IPS-20b (cell line): ENCODE results near the gene OR6C75.
"Not testable (repeated sequence)": the region's sequence is repeated elsewhere in the genome, so short reads cannot be mapped to it uniquely, and the experiment has no call there.

Source experiments
- H3K27ac ChIP-seq: one replicate; pipeline ENCODE4 v1.5.1; 2013; ENCODE audit warnings: low read length
- H3K27me3 ChIP-seq: 2 replicates; pipeline ENCODE4 v1.6.1; 2013; ENCODE audit warnings: mild to moderate bottlenecking, low read length, inconsistent platforms; ENCODE audit not compliant: insufficient read depth
- H3K36me3 ChIP-seq: 2 replicates; pipeline ENCODE4 v1.6.1; 2013; ENCODE audit warnings: low read depth, mild to moderate bottlenecking, inconsistent platforms, low read length, moderate library complexity; ENCODE audit not compliant: insufficient read depth
- H3K4me1 ChIP-seq: 2 replicates; pipeline ENCODE4 v1.6.1; 2013; ENCODE audit warnings: mild to moderate bottlenecking, control low read depth, inconsistent platforms, low read length, moderate library complexity; ENCODE audit not compliant: insufficient read depth
- H3K4me3 ChIP-seq: 2 replicates; pipeline ENCODE4 v1.5.1; 2013; ENCODE audit warnings: mild to moderate bottlenecking, low read length, inconsistent platforms
- H3K9ac ChIP-seq: 2 replicates; pipeline ENCODE4 v1.6.1; 2013; ENCODE audit warnings: low read depth, mild to moderate bottlenecking, inconsistent platforms, low read length, moderate library complexity
- H3K9me3 ChIP-seq: 2 replicates; pipeline ENCODE4 v1.6.1; 2013; ENCODE audit warnings: mild to moderate bottlenecking, low read depth, low read length, inconsistent platforms; ENCODE audit not compliant: insufficient read depth

OR6C75 gene

GRCh38 chr12:55400229-55400628, 37.5 kb downstream of the OR6C75 start, which contains the start of gene OR6C65:
TSS of gene OR6C65 (plus strand) at chr12:55400529. CDS start at chr12:55400529, 0 bp downstream.
- no peak within 1 kb of the TSS for H3K27ac ChIP-seq
- H3K4me3 ChIP-seq = no peak within 1 kb of the TSS
- no peaks in the 10 kb centered on the region for H3K4me1 ChIP-seq
- H3K27me3 ChIP-seq = no peaks in the 10 kb centered on the region
- no peaks in the 10 kb centered on the region for H3K9me3 ChIP-seq
- H3K9ac ChIP-seq = no peak within 1 kb of the TSS
- no peaks in the 10 kb centered on the region for H3K36me3 ChIP-seq

GRCh38 chr12:55407866-55408265, 45.1 kb downstream of the OR6C75 start:
- H3K4me3 ChIP-seq = no peak overlapping the region
- H3K9ac ChIP-seq = no peak overlapping the region
- H3K9me3 ChIP-seq = no peaks in the 10 kb centered on the region
- H3K4me1 ChIP-seq = no peaks in the 10 kb centered on the region
- no peaks in the 10 kb centered on the region for H3K36me3 ChIP-seq
- no peak overlapping the region for H3K27ac ChIP-seq
- no peaks in the 10 kb centered on the region for H3K27me3 ChIP-seq

- H3K27ac ChIP-seq, H3K36me3 ChIP-seq, H3K27me3 ChIP-seq, H3K4me1 ChIP-seq, H3K4me3 ChIP-seq, H3K9ac ChIP-seq, H3K9me3 ChIP-seq: not testable (repeated sequence)
Observed at GRCh38 chr12:55409133-55409532, 46.4 kb downstream of the OR6C75 start.

- not testable (repeated sequence) for H3K9ac ChIP-seq, H3K4me3 ChIP-seq, H3K27me3 ChIP-seq, H3K36me3 ChIP-seq, H3K27ac ChIP-seq, H3K9me3 ChIP-seq, H3K4me1 ChIP-seq
Observed at GRCh38 chr12:55412138-55412537, 49.4 kb downstream of the OR6C75 start.

DNA sequence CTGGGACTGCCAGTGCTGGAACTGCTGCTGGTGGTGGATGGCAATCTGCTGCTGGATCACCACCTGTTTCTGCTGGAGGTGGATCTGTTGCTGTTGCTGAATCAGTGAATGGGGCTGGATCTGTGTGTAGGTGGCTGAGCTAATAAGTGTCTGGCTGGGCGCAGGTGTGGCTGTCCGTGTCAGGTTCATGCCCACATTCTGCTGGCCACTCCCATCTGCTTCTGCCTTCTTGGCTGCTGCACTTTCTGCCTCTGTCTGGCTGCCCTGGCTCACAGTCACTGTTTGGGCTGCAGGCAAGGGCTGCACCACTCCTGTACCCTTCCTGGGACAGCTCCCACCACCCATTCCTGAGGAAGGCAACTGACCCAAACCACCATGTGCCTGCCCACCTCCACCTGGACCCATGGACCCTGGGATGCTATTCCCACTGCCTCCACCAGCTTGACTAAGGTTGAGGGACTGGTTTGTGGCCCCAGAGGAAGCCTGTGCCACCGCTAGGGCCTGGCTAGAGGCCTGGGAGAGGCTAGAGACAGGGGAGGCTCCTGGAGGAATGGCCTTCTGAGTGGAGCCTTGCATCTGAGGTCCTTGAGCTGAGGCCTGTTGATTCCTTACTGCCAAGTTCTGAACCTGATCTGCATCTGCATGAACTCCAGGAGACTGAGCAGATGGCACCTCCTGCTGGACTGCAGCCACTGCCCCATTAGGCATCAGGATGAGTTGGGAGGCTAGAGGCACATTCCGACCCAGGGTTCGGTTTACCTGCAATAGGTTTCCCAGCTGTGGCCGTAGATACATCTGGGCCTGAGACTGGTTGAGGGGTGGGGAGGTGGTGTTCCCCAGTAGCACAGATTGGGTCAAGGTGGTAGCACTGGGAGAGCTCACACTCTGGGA, 51.0 kb downstream of the OR6C75 start:
- H3K9me3 ChIP-seq, H3K27ac ChIP-seq, H3K4me1 ChIP-seq, H3K27me3 ChIP-seq, H3K9ac ChIP-seq, H3K36me3 ChIP-seq, H3K4me3 ChIP-seq: not testable (repeated sequence)

DNA sequence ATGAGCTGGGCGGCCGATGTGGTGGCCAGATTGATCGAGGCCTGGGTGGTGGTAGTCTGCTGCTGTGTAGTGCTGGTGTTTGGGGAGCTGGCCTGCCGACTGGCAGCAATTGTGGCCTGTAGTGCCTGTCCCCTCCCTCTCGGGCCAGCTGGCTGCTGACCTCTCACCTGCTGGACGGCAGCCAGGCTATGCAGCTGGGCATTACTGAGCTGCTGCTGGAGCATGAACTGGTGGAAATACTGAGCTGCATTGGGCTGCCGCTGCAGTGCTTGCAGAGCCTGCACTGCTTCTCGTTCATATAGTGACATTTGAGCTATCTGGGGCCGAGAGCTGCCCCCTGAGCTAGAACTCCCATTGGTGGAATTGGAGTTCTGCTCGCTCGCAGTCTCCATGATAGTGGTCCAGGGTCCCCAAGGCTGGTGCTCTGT, 51.6 kb downstream of the OR6C75 start:
- not testable (repeated sequence) for H3K9ac ChIP-seq, H3K9me3 ChIP-seq, H3K4me3 ChIP-seq, H3K4me1 ChIP-seq, H3K27ac ChIP-seq, H3K36me3 ChIP-seq, H3K27me3 ChIP-seq

DNA sequence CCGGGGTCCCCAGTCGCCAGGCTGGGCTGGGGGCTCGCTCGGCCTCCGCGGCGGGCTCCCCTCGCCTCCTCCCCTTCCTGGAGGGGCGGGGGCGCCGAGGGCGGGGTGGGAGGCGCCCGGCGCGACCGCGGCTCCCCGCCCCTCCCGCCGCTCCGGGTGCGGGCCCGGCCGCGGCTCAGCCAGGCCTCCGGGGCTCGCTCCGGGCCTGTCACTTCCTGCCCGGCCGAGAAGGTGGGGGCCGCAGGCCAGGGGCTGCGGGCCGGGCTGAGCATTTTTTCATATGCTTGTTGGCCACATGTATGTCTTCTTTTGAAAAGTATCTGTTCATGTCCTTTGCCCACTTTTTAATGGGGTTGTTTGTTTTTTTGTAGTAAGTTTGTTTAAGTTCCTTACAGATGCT, 52.1 kb downstream of the OR6C75 start:
- H3K27me3 ChIP-seq, H3K9ac ChIP-seq: not testable (repeated sequence)

GRCh38 chr12:55416961-55417360, 54.2 kb downstream of the OR6C75 start:
- H3K9ac ChIP-seq = no peak overlapping the region
- no peaks in the 10 kb centered on the region for H3K36me3 ChIP-seq
- no peak overlapping the region for H3K4me3 ChIP-seq
- no peak overlapping the region for H3K27ac ChIP-seq
- 0 out of 2 replicates have a peak, but pooled peaks cover 3% of the 10 kb centered on the region for H3K4me1 ChIP-seq
- H3K27me3 ChIP-seq = no peaks in the 10 kb centered on the region
- H3K9me3 ChIP-seq = no peaks in the 10 kb centered on the region

More for the DNA sequence above, 52.1 kb downstream of the OR6C75 start:
- not testable (repeated sequence) for H3K9me3 ChIP-seq, H3K27ac ChIP-seq, H3K36me3 ChIP-seq, H3K4me1 ChIP-seq
- peak overlapping the region; percentile 55; the same call in 1 of the 2 replicates for H3K4me3 ChIP-seq
